Neural progenitor cell (in vitro differentiated cells): ENCODE data around the gene MICAL2.

ENCODE experiments used
- EZH2 ChIP-seq: fragments of 200-600 bp; sonication (generic); IDR thresholded peaks from 2 replicates; pipeline ENCODE4 v1.6.1; 2017; ENCODE audit warnings: antibody characterized with exemption, mild to moderate bottlenecking, moderate library complexity
- TF ChIP-seq, protein P1 (sequence below): fragments of 200-600 bp; sonication (generic); IDR thresholded peaks from 2 replicates; pipeline ENCODE4 v1.5.1; 2017; ENCODE audit warnings: antibody characterized with exemption, mild to moderate bottlenecking

DNA sequence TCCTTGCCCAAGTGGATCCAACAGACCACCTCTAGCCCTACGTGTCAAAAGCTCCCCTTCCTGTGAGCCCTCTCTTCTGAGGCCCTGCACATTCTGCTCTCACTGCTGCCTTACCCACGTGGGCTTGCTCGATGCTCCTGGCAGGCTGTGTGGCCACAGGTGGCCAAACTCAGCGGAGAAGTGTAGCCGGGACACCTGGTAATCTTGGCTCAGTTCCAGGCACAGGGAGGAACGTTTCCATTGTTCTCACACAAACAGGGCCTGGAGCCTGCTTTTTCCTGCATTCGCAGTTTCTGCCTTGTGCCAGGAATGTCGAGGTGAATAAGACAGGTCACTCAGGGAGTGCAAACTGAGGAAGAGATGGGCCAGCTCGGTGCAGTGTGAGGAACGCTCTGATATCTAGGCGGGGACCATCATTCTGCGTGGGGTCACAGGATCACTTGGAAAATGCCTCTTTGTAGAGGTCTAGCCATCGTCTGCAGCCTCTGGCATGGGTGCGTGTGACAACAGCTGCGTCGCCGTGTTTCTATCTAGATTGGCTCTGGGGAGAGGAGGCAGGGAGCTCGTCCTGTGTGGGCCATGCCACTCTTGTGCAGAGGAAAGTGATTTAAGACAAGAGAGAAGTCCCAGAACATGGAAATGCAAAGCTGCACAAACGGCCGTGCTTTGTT, 139.3 kb downstream of the MICAL2 start:
- TF ChIP-seq, protein P1, sequence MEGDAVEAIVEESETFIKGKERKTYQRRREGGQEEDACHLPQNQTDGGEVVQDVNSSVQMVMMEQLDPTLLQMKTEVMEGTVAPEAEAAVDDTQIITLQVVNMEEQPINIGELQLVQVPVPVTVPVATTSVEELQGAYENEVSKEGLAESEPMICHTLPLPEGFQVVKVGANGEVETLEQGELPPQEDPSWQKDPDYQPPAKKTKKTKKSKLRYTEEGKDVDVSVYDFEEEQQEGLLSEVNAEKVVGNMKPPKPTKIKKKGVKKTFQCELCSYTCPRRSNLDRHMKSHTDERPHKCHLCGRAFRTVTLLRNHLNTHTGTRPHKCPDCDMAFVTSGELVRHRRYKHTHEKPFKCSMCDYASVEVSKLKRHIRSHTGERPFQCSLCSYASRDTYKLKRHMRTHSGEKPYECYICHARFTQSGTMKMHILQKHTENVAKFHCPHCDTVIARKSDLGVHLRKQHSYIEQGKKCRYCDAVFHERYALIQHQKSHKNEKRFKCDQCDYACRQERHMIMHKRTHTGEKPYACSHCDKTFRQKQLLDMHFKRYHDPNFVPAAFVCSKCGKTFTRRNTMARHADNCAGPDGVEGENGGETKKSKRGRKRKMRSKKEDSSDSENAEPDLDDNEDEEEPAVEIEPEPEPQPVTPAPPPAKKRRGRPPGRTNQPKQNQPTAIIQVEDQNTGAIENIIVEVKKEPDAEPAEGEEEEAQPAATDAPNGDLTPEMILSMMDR: no peak
- TF ChIP-seq EZH2: no peak
